Measurements from ENCODE around the gene MAST4.

MAST4 gene

DNA sequence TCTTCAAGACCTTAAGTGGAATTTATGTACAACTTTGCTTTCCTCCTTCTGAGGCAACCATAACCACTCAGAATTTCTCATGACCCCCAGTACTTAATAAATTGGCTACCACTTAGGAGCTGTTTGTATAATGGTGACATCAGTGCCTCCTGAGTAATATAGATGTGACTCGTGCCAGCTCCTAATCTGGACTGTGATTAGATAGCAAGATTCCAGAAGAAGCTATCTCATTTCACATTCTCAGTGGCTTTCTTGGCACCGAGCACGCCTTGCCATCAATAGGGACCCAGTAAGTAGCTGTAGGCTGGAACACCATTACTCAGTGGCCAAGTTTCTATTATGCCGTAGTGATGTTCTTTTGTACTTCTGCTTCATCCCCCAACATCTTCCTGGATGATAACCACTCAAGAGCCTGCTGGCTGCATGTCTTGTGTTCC is 371.7 kb downstream of the MAST4 start:
- no peak for DNase-seq

DNA sequence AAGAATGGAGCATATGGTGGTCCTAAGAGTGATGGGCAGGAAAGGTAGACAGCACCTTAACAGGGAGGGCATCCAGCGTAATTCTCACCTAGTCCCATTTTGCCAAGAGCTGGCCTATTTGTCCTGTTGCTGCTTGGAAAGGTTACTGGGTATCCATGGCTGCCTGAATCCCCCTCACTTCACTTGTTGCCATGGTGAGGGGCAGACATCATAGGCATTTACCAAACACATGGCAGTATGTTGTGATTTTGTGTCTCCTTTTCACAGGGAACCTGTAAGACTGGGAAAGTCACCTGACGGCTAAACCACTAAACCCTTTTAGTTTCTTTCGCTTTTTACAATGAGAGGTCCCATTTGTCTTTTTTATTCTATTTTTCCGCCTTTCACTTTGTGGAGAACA is 373.3 kb downstream of the MAST4 start:
- DNase-seq = no peak

DNA sequence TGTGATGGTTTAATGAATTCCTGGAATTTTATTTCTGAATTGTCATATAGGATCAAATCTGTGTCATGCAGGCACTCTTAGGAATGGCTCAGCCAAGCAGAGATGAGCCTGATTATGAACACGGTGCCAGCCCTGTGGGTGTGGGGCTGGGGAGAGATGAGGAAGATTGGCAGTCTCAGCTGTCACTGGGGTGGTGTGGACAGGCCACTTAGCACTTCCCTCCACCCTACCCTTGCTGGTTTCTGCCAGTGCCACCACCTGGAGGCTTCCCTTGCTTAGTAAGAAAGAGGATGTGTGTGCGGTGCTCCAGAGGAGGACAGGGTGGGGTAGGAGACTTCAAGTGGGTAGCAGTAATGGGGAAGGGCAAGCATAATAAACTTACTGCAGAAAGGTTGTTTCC is 373.8 kb downstream of the MAST4 start:
- no peak for DNase-seq

DNA sequence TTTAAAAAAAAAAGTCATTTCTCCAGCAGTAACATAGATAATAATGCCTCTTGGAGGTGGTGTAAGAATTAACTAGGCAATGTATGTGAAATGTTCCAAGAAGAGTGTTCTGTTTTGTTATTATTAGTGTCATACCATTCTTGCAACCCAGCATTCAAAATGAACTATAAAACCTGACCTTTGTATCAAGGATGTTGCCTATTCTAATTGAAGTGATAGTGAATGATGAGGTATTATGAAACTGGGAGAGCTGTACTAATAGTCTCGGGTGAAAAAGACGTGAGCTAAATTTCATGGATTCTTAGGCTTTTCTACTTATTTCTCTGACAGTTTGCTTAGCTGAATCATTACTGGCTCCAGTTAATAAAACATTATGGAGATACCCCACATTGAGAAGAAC is 375.8 kb downstream of the MAST4 start:
- DNase-seq = no peak

DNA sequence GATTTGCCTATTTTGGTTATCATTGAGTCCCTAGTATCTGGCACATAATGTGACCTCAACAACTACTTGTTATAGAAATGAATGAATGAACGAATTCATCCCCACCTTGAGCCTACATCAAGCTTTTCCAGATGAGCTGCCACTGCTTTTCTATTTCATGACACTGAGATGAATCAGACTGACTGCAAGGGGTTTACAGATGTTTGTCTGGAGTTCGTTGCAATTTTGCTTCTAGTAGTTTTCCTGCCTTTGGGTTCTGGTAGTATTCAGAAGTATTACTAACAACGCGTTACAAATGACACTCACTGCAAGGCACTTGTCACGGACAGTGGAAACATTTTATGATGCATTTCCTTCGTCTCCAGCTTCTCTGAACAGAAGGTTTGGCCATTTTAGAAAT is 378.1 kb downstream of the MAST4 start:
- DNase-seq = peak; percentile 13

DNA sequence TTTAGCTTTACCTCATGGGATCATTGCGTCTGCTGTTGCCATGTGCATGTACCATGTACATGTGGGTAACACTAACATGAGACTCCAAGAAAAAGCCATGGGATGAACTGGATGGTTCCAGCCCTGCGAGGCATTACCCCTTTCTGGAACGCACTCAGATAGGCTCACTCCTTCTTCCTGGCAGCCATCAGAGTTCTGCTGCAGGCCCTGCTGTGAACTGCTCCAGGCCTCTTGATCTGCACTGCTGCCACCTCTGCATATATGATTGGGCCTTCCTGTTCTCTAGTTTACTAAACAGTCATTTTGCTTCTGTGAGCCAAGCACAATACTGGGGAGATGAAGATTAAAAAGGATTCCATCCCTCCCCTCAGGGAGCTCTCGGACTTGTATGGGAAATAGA is 379.9 kb downstream of the MAST4 start:
- no peak for DNase-seq

DNA sequence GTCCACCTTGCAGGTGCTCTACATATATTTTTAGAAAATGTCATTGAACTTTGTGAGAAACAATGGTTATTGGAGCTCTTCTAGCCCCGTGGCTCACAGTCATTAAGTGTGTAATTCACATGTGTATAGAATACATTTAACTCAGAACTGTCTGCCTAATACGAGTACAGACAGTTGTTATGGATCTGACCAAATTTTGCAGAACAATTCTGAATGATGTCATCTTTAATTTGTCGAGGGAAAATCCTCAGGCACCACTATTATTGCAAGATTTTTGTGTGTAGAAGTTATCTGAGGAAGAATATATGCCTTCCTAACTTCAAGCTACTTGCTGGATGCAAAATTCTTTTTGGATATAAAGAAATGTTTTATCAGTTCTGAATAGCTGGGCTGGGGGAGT is 383.5 kb downstream of the MAST4 start:
- DNase-seq = no peak

DNA sequence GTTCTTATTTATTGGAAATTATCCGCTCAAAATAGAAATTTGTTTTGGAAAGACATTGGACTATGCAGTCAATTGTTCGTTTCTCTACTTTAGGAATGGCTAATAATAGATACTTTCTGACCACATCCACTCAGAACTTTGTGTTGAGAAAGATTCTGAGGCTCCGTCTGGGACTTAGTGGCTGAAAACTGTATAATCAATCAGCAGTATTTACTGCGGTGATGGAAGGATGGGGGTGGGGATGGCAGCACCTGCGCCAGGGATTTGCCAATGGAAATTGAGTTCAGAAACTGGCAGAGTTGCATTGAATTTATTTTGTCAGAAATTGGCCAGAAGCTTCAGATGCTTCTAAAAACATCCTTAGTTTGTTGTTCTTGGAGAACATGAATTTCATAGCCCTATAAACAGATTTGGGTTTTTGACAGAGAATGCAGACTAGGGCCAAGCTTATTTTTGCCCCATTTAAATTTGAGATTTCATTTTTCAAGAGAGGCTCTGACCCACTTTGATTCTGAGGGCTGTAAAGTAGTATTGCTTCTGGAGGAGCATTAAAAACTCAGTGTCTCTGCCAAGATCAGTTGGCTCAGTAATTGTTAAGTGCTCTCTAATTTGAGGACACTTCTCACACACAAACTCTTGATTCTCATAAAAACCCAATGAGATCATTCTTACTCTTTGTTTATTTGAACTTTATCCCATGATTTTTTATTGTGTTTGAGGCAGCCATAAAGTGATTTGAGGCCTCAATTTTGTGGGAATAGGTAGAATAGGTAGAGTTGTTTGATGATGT is 385.3 kb downstream of the MAST4 start:
- no peak for DNase-seq

DNA sequence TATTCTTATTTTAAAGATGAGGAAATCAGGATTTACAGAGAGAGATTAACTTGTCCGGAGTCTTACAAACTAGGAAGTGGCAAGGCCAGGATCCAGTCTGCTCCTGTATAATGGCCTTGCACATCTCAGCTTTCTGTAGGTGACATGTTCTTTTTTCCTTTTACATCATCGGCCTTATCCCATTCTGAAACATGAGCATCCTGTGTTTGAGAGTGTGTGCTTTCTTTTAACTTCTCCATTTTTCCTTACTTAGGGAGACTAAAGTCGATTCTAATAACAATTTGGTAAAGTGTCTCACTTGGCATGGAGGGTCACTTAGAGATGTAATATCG is 385.8 kb downstream of the MAST4 start:
- DNase-seq = no peak

DNA sequence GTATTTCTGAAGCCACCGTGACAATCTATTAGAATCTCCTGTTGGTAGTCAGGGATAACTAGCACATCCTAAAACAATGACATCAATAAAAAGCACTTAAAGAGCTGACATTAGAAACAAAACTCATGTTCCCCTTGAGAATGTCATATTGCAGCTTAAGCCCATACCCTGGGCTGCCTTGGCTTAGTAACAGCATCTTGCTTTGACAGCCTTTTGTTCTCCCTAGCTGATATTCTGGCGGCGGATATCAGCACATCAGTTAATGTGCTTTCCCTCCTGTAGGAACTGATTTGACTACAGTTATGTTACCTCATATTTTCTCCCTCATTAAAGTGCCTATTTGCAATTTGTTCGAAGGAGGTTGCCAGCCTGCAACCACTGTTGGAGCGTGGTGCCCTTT is 386.3 kb downstream of the MAST4 start:
- DNase-seq = no peak

DNA sequence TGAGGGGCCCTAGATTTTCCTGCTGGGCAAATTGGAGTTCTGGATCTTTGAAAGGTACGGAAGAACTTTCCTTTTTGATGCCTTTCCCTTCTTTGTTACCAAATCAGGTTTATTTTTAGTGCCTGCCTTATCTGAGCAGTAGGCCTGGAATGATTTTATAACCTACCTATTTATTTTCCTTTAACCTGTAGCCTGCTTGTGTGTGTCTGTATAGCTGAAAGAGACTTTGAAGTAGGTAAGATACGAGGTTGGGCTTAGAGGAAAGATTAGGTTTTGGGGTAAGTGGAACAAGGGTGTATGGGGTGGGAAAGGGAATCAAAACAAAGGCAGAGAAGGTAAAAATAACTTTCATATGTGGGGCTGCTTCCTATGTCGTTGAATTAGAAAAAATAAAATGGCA is 389.2 kb downstream of the MAST4 start:
- DNase-seq = no peak

DNA sequence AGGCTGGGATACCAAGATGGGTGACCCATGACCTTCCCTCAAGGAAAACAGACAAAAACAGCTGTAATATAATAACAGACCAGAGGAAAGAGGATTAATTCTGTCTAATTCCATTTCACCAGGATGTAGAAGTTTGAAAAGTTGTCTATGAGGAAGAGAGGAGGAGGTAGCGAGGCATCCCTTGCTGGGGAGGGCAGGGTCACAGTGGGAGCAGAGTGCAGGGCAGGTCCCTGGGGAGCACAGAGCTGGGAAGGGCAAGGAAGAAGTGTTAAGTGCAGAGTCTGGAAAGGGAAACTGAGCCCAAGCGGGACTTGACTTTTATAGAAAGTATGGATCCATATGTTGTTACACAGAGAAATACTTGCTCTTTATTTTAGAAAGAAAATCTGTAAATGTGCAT is 389.8 kb downstream of the MAST4 start:
- DNase-seq = no peak

DNA sequence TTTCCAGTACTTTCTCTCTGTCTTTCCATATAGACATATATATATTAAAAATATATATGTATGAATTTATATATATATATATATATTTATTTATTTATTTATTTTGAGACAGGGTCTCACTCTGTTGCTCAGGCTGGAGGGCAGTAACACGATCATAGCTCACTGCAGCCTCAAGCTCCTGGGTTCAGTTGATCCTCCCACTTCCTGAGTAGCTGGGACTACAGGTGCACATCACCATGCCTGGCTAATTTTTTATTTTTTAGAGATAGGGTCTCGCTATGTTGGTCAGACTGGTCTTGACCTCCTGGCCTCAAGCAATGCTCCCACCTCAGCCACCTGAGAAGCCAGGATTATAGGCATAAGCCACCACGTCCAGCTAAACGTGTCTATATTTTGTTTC is 390.3 kb downstream of the MAST4 start:
- DNase-seq = no peak

DNA sequence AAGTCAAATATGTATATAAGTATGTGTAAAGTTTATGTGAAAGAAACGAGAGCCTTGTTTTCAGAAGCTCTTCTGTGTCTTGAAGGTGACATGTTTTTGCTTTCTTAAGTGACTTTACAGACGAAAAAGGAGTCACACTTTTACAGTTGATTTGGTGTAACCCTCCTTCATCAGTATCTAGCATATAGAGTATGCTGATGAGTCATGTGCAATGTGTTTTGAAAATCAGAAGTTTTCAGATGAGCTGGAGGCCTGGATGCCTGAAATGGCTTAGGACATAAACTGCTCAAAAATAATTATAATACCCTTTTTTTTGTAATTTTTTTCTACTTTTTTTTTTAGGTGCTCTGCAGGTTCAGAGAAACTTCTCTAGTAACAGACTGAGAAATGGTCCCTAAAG is 390.9 kb downstream of the MAST4 start:
- DNase-seq = peak; percentile 46

DNA sequence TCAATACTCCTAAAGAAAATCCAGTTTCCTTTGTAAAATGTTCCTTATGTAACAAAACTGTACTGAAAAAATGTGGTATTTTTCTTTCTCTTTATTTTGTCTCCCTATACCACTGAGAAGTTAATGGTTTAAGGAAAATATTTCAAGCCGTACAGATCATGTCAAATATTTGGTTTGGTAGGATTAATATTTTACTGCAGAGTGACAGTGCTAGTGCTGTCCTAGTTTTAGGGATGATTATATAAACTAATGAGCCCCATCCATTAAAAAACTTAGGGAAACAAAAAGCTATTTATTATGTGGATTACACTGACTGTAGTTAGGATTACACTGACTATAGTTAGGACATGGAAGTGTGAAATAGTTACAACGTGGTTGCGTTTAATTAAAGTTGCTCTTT is 391.3 kb downstream of the MAST4 start:
- DNase-seq = no peak

DNA sequence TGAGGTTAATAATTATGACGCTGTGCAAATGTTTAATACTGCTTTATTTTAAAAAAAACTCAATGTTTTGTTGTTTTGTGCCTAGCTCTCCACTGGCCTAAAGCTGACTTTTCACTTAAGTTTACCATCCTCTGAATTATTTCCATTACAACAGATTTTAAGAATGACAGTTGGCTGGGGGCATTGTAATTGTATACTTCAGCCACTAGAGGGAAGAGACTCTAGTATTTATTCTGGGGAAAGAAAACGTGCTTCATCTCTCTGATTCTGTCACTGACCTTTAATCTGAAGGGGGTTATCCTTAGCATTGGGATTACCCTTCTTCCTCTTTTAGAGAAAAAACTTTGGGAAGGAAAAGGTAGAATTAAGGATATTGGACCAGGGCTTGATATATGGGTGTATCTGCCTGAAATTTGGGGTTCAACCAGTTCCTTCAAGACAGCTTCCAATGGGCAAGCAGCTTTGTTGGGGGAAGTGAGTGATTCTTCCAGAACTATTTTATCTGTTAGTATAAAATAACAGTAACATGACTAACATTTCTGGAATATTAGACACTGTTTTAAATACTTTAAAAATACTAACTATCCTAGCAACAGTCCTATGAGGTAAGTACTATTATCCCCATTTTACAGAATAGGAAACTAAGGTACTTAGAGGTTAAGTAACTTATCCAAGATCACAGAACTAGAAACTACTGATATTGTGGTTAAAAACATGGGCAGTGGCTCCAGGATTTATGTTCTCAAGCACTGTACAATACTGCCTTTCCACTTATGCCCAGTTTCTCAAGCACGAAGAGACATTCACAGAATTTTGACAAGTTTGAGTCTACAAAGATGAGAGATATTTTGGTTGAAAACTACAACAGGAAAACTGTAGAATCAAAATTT is 392.0 kb downstream of the MAST4 start:
- peak; percentile 33 for DNase-seq

DNA sequence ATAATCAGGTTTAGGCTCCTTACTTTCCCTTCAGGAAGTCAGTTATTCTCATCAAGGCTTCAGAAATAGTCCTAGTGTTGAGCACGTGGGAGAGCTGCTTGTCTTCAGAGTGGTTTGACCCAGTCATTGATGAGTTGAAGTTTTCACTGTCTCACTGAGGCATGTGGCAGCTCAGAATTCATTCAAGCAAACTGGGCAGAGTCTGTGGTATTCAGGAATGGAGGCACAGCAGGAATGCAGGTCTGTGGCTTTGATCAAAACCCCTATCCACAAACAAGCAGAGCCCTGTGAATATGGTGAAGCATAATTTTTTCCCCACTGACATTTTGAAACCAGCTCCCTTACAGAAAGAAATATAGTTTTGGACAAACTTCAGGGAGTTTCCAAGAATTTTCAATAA is 393.1 kb downstream of the MAST4 start:
- peak; percentile 76 for DNase-seq

DNA sequence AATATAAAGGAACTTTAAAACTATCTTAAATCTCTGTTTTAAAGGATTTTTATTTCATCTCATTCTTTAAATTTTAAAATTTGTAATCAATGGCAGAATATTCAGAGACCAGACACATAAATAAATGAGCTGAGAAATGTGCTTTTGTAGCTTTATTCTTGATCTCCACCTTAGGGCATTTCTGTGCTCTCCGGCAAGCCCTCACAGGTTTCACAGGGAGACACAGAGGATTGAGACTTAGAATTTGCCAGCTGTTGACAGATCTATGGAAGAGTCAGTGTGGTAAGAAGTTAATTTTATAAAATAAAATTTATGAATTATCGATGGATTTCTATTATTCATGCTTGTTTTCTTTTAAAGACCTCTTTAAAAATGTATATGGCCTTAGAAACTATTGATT is 393.6 kb downstream of the MAST4 start:
- DNase-seq = no peak

DNA sequence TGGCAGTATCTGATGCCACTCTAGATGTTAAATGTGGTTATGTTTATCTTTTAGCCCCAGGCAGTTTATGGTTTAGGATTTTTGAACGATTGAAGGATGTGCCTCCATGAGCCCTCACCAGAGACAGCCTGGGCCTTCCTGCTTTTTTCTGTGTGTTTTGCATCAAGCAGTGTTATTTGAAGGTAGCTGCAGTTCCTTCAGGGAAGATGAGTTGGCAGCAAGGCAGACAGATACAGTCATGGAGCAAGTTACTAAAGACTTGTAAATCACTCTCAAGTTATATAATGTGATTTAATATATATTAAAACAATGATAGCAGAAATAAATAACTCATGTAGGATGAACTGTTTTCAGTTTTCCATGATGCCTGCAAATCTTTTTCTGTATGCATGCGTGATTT is 395.6 kb downstream of the MAST4 start:
- DNase-seq = no peak

DNA sequence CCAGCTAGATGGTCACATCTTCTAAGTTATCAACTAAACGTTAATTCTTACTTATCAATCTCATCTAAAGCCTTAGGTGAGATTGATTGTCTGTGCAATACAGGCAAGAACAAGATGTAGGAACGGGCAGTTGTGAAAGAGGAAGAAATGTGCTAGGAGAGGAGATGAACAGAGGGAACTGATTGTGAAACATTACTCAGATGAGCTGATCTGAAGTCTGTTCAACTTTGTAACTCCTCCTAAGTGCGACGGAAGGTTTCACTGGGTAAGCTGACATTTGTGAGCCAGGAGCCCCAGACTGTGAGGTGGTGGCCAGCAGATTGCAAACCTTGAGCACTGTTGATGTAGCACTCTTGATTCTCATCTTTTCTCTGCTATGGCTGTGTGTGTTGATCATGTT is 396.4 kb downstream of the MAST4 start:
- no peak for DNase-seq

DNA sequence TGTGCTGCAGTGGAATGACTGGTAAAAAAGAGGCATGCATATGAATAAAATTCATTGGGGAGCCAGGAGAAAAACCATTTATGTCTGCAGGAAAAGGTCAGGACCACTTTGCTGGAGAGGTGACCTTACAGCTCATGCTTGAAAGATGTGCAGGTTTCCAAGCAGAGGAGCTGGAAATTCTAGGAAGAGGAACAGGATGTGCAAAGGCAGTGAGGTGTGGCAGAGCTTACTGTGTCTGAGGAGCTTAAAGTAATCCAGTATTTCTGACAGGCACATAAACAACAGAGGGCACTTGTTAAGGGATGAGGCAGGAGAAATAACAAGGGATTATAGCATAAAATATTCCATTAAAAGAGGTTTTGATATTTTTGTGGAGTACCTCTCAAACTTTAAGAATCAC is 397.3 kb downstream of the MAST4 start:
- DNase-seq = no peak

DNA sequence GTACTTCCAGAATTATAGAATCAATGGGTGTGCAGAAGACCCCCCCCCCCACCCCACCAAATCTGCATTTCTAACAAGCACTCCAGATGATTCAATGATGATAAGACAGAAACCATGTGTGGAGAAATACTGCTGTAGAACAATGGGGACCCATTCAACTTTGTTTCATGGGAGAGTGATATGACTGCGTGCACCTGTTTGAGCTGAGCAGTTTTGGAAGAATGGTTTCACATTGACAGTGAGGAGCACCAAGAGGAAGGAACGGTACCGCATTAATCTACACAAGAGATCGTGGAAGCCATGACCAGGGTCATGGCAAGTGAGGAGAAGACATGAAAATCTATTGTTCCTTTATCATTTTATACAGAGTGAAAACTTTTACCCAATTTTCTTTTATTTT is 397.7 kb downstream of the MAST4 start:
- no peak for DNase-seq

DNA sequence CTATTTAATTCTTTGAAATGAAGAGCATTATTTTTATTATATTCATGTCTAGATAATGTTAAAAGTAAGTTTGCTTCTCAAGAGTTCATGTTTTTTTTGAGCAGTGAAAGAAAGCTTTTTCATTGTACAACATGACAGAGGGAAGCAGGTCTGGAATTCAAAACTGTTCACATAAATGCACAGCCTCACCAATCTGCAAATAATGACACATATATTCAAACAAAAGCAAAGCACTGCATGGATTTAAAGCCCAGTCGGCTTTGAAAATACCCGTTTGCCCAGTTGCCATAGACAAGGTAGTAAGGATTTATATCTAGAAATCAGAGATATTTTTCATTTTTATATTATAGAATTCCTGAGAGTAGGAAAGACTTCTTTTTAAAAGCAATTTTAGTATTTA is 398.6 kb downstream of the MAST4 start:
- no peak for DNase-seq

DNA sequence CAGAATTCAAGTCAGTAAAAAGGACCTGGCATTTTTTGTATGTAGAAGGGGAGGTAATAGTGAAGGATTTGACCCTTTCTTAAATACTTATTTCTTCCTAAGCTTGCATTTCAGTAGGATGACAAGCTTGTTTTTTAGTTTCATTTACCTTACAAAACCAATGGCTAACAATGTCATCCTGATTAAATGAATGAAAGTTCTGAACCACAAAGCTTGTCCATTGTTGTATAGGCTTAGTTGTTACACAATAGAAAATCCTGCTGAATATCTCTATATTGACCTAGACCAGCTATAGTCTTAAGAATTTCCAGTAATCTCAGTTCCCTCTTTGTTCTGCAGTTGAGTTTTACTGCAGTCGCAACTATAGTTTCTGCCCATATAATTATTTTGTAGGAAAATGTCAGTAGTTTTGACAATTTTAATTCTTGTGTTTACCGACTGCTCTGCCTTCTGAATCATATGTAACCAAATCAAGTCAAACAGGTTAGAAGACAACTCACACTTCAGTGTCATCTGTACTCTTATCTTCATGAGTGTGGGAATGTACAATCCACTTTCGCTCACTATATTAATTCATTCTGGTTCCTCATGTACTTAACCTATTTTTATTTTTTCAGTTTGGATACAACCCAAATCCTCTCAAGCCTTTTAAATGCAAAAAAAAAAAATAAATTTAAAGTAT is 404.7 kb downstream of the MAST4 start:
- DNase-seq = no peak

Measured in fibroblast of skin of abdomen (primary cell).